ENCODE results near the gene C17orf78. TPM values are rescaled to one million over a fixed set of nuclear protein-coding genes. Genes with fewer than 3 reads are reported as not detected.
"Not testable (repeated sequence)": the region's sequence is repeated elsewhere in the genome, so short reads cannot be mapped to it uniquely, and the experiment has no call there.

The C17orf78 gene
- total RNA-seq, 1 donor from 2014 or later: not detected

- DNase-seq: no peak
These were observed 64.6 kb downstream of the C17orf78 start for GRCh38 chr17:37440424-37440823.

- DNase-seq: not testable (repeated sequence)
These were observed 65.7 kb downstream of the C17orf78 start for GRCh38 chr17:37441369-37442014.

Other genes with a start within 250 kb of the C17orf78 start
- gene ACACA, start 30.9 kb downstream of the C17orf78 start, total RNA-seq: 76.0 TPM
- 25.5 TPM for gene TADA2A, start 30.9 kb downstream of the C17orf78 start, total RNA-seq
- 13.6 TPM for gene DUSP14, start 113.9 kb downstream of the C17orf78 start, total RNA-seq
- gene SYNRG, start 233.4 kb downstream of the C17orf78 start, total RNA-seq: 26.1 TPM

All from skin of body (tissue), 2 donors.